Kidney (tissue), 14 donors: ENCODE measurements around the gene SIT1. TPM values are rescaled to one million over a fixed set of nuclear protein-coding genes. Genes with fewer than 3 reads are reported as not detected.
A peak's percentile ranks its signal among the peaks of the same experiment; 100 is the strongest.

Source experiments
- DNase-seq, 5 donors: peaks; one replicate each; pipeline ENCODE4 v3.0.0-alpha.2; 2013 to 2020
- FAIRE-seq: peaks from 2 replicates; lab custom pipeline; 2012; peaks lifted over from hg19 to GRCh38; lab: Jason Lieb, UNC
- H3K27ac ChIP-seq, 2 donors: one replicate each; pipeline ENCODE4 v1.7.0; 2013; ENCODE audit warnings: low read depth in 2 of 2, low read length in 2 of 2, inconsistent platforms in 1 of 2
- H3K27me3 ChIP-seq: one replicate; pipeline ENCODE4 v1.7.1; 2013; ENCODE audit warnings: low read length, inconsistent platforms; ENCODE audit not compliant: control insufficient read depth, insufficient read depth
- H3K36me3 ChIP-seq, 3 donors: one replicate each; pipeline versions ENCODE4 v1.7.0 to v1.7.1; 2013; ENCODE audit warnings: low read length in 3 of 3, control low read depth in 1 of 3, inconsistent platforms in 1 of 3; ENCODE audit not compliant: insufficient read depth in 3 of 3, control insufficient read depth in 2 of 3
- H3K4me1 ChIP-seq, 3 donors: one replicate each; pipeline versions ENCODE4 v1.7.0 to v1.7.1; 2013; ENCODE audit warnings: low read length in 3 of 3, inconsistent platforms in 1 of 3, low read depth in 1 of 3; ENCODE audit not compliant: control insufficient read depth in 2 of 3, insufficient read depth in 2 of 3
- H3K4me3 ChIP-seq, 3 donors: one replicate each; pipeline versions ENCODE4 v1.7.0 to v1.8.1; 2013; ENCODE audit warnings: low read length in 3 of 3, control low read depth in 1 of 3, inconsistent platforms in 1 of 3
- H3K9ac ChIP-seq, 3 donors: one replicate each; pipeline versions ENCODE4 v1.7.0 to v1.7.1; 2013; ENCODE audit warnings: low read length in 3 of 3, control low read depth in 1 of 3, inconsistent platforms in 1 of 3
- H3K9me3 ChIP-seq, 3 donors: one replicate each; pipeline versions ENCODE4 v1.7.0 to v1.7.1; 2013; ENCODE audit warnings: low read length in 3 of 3, control low read depth in 1 of 3, inconsistent platforms in 1 of 3; ENCODE audit not compliant: control insufficient read depth in 2 of 3, insufficient read depth in 1 of 3
- intact Hi-C: fragments of 100-400 bp; cut with DNase I; formaldehyde crosslinking; loops from one replicate; pipeline ENCODE4 v1.11.1; 2022
- polyA plus RNA-seq: library from polyadenylated mRNA; stranded (reverse); fragments of 350-450 nt; fragmentation: Illumina TruSeq; extraction: RNeasy Lipid Tissue Mini Kit (QIAGEN cat#74804); gene quantifications from one replicate; pipeline ENCODE4 v1.2.3, GENCODE V29; 2014; ENCODE audit warnings: low read depth, low replicate concordance; ENCODE audit not compliant: insufficient read depth
- total RNA-seq: library from RNA; stranded (reverse); fragmentation: NEBNext Ultra II Directional; extraction: Animal tissue kit (Norgen Biotek cat#: 25700); gene quantifications from one replicate; pipeline ENCODE4 v1.2.1, GENCODE V29; 2021
- TF ChIP-seq, protein P1 (sequence below): IDR thresholded peaks from 3 replicates; pipeline ENCODE4 v1.5.1; 2012; ENCODE audit warnings: mild to moderate bottlenecking, moderate library complexity, borderline replicate concordance; ENCODE audit not compliant: insufficient read depth; ENCODE audit errors: extremely low read depth
- donor health status: control.
- donor health status: control.
- donor health status: control.
- donor health status: control.
- donor health status: control.
- donor health status: DM: yes; HTN: yes; CAD: no.
- donor health status: Normal renal cell carcinoma (clear cell type).

Gene SIT1
- total and polyA plus RNA-seq, 2 donors from 2014 or later, result 0.32 to 3.1 TPM

DNA sequence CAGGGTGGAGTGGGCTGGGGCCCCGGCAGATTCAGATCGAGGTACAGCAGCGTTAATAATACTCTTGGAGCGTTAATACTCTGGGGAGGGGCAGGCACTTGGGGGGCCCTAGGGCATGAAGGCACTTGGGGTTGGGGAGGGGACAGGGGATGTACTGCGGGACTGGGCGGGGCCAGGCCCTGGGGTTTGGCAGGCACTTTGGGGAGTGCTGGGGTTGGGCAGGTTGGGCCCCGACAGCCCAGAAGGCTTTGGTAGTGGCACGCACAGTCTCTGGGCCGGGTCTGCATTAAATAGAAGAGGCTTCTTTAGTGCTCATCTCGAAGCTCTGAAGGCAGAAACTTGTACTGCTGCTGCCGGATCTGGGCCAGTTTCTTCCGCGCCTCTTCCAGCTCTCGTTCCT, 46.8 kb upstream of the SIT1 start:
- peak in 1 of 5 donors; percentile 58 for DNase-seq
- intact Hi-C loops, result no loop called here
- Histone ChIP-seq H3K27me3 (no peaks in the 10 kb centered on the region), H3K9ac (no peak overlapping the region), H3K27ac (no peak overlapping the region), H3K4me1 (peaks cover 0 to 2% (median 0%) of the 10 kb centered on the region in 3 donors), H3K36me3 (peaks cover 20 to 51% (median 45%) of the 10 kb centered on the region in 3 donors), H3K4me3 (no peak overlapping the region), H3K9me3 (no peaks in the 10 kb centered on the region)
- TF ChIP-seq, protein P1, sequence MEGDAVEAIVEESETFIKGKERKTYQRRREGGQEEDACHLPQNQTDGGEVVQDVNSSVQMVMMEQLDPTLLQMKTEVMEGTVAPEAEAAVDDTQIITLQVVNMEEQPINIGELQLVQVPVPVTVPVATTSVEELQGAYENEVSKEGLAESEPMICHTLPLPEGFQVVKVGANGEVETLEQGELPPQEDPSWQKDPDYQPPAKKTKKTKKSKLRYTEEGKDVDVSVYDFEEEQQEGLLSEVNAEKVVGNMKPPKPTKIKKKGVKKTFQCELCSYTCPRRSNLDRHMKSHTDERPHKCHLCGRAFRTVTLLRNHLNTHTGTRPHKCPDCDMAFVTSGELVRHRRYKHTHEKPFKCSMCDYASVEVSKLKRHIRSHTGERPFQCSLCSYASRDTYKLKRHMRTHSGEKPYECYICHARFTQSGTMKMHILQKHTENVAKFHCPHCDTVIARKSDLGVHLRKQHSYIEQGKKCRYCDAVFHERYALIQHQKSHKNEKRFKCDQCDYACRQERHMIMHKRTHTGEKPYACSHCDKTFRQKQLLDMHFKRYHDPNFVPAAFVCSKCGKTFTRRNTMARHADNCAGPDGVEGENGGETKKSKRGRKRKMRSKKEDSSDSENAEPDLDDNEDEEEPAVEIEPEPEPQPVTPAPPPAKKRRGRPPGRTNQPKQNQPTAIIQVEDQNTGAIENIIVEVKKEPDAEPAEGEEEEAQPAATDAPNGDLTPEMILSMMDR, result no peak
- no peak for FAIRE-seq

DNA sequence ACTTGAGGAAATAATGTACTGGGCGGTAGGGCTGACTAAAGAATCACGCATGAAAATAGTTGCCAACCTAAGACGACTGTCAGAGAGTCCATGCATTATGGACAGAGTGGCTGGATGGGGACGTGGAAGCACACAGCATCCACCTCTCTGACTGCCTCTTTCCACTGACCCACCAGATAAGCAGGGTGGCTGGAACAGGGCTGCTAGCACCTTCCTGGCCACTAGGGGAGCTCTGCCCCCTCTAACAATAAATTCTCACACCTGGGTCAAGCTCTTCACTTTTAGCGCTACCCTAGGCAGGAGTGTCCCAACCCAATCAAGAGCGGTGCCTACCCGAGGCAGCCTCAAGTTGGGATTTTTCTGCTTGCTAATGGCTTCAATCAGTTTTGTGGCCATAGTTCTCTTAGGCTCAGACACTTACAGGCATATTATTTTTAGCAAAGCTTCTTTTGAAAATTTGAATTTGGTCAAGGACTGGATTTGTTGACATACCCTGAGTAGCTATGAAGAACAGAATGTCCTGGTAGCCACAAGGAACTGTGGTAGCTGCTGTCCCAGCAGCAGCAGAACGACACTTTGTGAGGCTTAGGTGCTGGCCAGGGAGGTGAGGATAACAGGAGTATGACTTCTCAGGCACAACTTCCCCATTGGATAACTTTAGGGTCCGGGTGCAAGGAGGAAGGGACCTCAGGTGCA, 45.9 kb upstream of the SIT1 start:
- TF ChIP-seq, protein P1, result peak; percentile 81
- Histone ChIP-seq H3K27me3 (no peaks in the 10 kb centered on the region), H3K9me3 (no peaks in the 10 kb centered on the region), H3K4me1 (peaks cover 0 to 2% (median 0%) of the 10 kb centered on the region in 3 donors), H3K9ac (no peak overlapping the region), H3K4me3 (no peak overlapping the region), H3K36me3 (peaks cover 18 to 45% (median 40%) of the 10 kb centered on the region in 3 donors), H3K27ac (no peak overlapping the region)
- DNase-seq (peak in 4 of 5 donors; percentile 47 to 59 (median 54)), FAIRE-seq (no peak)
- intact Hi-C loops, result no loop called here

DNA sequence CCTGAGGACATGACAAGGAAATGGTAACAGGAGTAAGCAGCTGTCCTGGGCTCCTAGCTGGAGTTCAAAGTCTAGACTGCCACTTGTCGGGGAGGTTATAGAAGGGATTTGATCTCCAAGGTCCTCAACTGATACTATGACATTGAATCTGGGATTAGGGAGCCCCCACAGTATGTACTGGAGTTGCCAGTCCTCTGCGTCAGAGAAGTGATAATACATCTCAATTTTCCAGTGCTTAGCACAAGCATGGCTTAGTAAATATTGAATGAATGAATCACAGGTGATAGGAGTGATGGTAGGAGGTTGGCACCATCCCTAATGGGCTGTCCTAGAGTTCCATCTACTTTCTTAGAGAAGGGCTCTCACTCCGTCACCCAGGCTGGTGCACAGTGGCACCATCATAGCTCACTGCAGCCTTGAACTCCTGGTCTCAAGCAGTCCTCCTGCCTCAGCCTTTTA, 45.2 kb upstream of the SIT1 start:
- TF ChIP-seq, protein P1, result no peak
- FAIRE-seq (no peak), DNase-seq (no peak)
- Histone ChIP-seq H3K9me3 (no peaks in the 10 kb centered on the region), H3K27ac (no peak overlapping the region), H3K4me3 (no peak overlapping the region), H3K9ac (no peak overlapping the region), H3K36me3 (peaks cover 13 to 39% (median 37%) of the 10 kb centered on the region in 3 donors), H3K4me1 (peaks cover 0 to 2% (median 0%) of the 10 kb centered on the region in 3 donors), H3K27me3 (no peaks in the 10 kb centered on the region)
- intact Hi-C loops, result no loop called here
